Measurements from ENCODE around the gene EREG. TPM values are rescaled to one million over a fixed set of nuclear protein-coding genes. Genes with fewer than 3 reads are reported as not detected.

The EREG gene
- total and polyA plus RNA-seq, 2 donors (not counting 1 experiment from before 2014, with no cell fraction given): 0.33 TPM; not detected in 1

DNA sequence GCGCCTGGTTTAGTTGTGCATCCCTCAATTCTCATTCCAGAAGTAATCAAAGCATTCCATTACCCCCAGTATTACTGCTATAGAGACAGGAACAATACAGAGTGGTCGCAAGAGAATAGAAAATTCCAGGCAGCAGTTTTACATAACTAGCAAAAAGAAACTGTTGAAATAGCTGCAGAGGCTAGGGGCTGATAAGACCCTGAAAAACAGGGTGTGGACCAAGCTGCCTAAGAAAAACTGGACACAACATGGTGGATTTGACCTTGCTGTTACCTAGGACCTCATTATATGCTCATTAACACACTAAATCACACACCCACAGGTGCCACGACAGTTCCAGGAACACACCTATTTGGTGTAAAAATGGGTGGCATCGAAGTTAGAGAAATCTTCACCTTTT, 41.3 kb upstream of the EREG start:
- no peak for TF ChIP-seq EZH2 (IDR thresholded peaks at IDR 0.05; ENCODE audit: borderline replicate concordance, insufficient read depth, low read depth, low read length, poor library complexity, severe bottlenecking)
- TF ChIP-seq, protein P1, sequence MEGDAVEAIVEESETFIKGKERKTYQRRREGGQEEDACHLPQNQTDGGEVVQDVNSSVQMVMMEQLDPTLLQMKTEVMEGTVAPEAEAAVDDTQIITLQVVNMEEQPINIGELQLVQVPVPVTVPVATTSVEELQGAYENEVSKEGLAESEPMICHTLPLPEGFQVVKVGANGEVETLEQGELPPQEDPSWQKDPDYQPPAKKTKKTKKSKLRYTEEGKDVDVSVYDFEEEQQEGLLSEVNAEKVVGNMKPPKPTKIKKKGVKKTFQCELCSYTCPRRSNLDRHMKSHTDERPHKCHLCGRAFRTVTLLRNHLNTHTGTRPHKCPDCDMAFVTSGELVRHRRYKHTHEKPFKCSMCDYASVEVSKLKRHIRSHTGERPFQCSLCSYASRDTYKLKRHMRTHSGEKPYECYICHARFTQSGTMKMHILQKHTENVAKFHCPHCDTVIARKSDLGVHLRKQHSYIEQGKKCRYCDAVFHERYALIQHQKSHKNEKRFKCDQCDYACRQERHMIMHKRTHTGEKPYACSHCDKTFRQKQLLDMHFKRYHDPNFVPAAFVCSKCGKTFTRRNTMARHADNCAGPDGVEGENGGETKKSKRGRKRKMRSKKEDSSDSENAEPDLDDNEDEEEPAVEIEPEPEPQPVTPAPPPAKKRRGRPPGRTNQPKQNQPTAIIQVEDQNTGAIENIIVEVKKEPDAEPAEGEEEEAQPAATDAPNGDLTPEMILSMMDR (IDR thresholded peaks at IDR 0.05): no peak
- no peak for ATAC-seq (ENCODE audit: low read depth)
- Mint-ChIP-seq H3K27ac (no peak overlapping the region), H3K4me3 (no peak overlapping the region), H3K4me1 (no peaks in the 10 kb centered on the region), H3K27me3 (peaks cover 32% of the 10 kb centered on the region), H3K9me3 (ENCODE audit: insufficient read depth) (no peaks in the 10 kb centered on the region)
- no peaks in the 10 kb centered on the region for H3K36me3 ChIP-seq (replicated peaks in 1 of 2; ENCODE audit: control extremely low read depth in 1 of 2, control insufficient read depth in 1 of 2, extremely low read depth in 1 of 2, insufficient read depth in 2 of 2, low read length in 1 of 2)
- no peak overlapping the region for H3K4me2 ChIP-seq (replicated peaks; ENCODE audit: low read depth, low read length, poor library complexity, severe bottlenecking)
- WGBS (ENCODE audit: insufficient coverage): 90% methylated on average over 2 of the region's 4 CpGs
- no peaks in the 10 kb centered on the region for H3K79me2 ChIP-seq (ENCODE audit: control insufficient read depth, insufficient read depth, low read length)
- no peak for DNase-seq
- intact Hi-C loops (cut with micrococcal nuclease): no loop called here
- no peaks in the 10 kb centered on the region for H4K20me1 ChIP-seq (ENCODE audit: control insufficient read depth, insufficient read depth, low read length, poor library complexity, severe bottlenecking)
- POLR2A ChIA-PET: no interaction called here
- H3K4me3 ChIP-seq (ENCODE audit: control extremely low read depth in 1 of 5, extremely low read depth in 1 of 5, insufficient read depth in 1 of 5, low read depth in 2 of 5, low read length in 4 of 5): no peak overlapping the region
- no peaks in the 10 kb centered on the region for H3K9me3 ChIP-seq (ENCODE audit: control extremely low read depth in 1 of 3, control insufficient read depth in 2 of 3, insufficient read depth in 1 of 3, low read length in 2 of 3)
- no peak overlapping the region for H3K9ac ChIP-seq (ENCODE audit: low read length)
- no peak overlapping the region for H2AFZ ChIP-seq (ENCODE audit: insufficient read depth, low read depth, low read length, poor library complexity, severe bottlenecking)
- peaks cover 0 to 10% (median 8%) of the 10 kb centered on the region in 4 experiments for H3K27me3 ChIP-seq (replicated peaks in 1 of 4; ENCODE audit: control extremely low read depth in 1 of 4, control insufficient read depth in 3 of 4, insufficient read depth in 4 of 4, low read length in 3 of 4)
- no peak overlapping the region for H3K27ac ChIP-seq (ENCODE audit: low read length in 2 of 2)
- no peaks in the 10 kb centered on the region for H3K4me1 ChIP-seq (ENCODE audit: control insufficient read depth in 2 of 2, insufficient read depth in 2 of 2, low read length in 2 of 2)
- CTCF ChIA-PET: interaction anchor here (1.2 kb wide), 1 partner anchor 208 kb away, joined by 3 read pairs; no protein-coding TSS in a partner anchor

DNA sequence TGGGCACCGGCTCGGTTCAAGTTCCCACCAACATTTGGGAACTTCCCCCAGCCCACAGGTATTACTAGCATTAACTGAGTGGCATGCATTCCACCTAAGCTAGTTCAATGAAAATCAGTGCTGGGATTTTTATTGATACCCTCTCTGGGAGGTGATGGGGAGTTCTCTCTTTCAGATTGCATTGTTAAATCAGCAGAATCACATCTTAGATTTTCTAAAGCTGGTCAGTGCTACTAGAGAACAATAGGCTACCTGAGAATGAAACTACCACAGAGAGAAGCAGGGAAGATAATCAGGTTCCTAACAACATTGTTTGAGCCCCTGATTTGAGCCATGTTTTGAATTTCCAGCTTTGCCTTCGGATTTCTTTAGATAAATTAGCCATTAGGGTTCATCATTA, 40.7 kb upstream of the EREG start:
- no peak overlapping the region for H2AFZ ChIP-seq (ENCODE audit: insufficient read depth, low read depth, low read length, poor library complexity, severe bottlenecking)
- H3K36me3 ChIP-seq (replicated peaks in 1 of 2; ENCODE audit: control extremely low read depth in 1 of 2, control insufficient read depth in 1 of 2, extremely low read depth in 1 of 2, insufficient read depth in 2 of 2, low read length in 1 of 2): no peaks in the 10 kb centered on the region
- no CpG with 5 or more reads among the region's 3 CpGs for WGBS (ENCODE audit: insufficient coverage)
- H3K9me3 ChIP-seq (ENCODE audit: control extremely low read depth in 1 of 3, control insufficient read depth in 2 of 3, insufficient read depth in 1 of 3, low read length in 2 of 3): no peaks in the 10 kb centered on the region
- no peak overlapping the region for H3K27ac Mint-ChIP-seq
- H3K4me1 Mint-ChIP-seq: no peaks in the 10 kb centered on the region
- ChIA-PET CTCF (interaction anchor here (1.2 kb wide), 1 partner anchor 207 kb away, joined by 3 read pairs; no protein-coding TSS in a partner anchor), POLR2A (no interaction called here)
- no peak overlapping the region for H3K4me3 Mint-ChIP-seq
- no peaks in the 10 kb centered on the region for H3K9me3 Mint-ChIP-seq (ENCODE audit: insufficient read depth)
- no peak overlapping the region for H3K4me2 ChIP-seq (replicated peaks; ENCODE audit: low read depth, low read length, poor library complexity, severe bottlenecking)
- H3K4me1 ChIP-seq (ENCODE audit: control insufficient read depth in 2 of 2, insufficient read depth in 2 of 2, low read length in 2 of 2): no peaks in the 10 kb centered on the region
- intact Hi-C loops (cut with micrococcal nuclease): no loop called here
- no peaks in the 10 kb centered on the region for H3K79me2 ChIP-seq (ENCODE audit: control insufficient read depth, insufficient read depth, low read length)
- TF ChIP-seq, protein P1 (IDR thresholded peaks at IDR 0.05): no peak
- TF ChIP-seq EZH2 (IDR thresholded peaks at IDR 0.05; ENCODE audit: borderline replicate concordance, insufficient read depth, low read depth, low read length, poor library complexity, severe bottlenecking): no peak
- DNase-seq (no peak), ATAC-seq (ENCODE audit: low read depth) (no peak)
- H3K9ac ChIP-seq (ENCODE audit: low read length): no peak overlapping the region
- no peaks in the 10 kb centered on the region for H4K20me1 ChIP-seq (ENCODE audit: control insufficient read depth, insufficient read depth, low read length, poor library complexity, severe bottlenecking)
- H3K4me3 ChIP-seq (ENCODE audit: control extremely low read depth in 1 of 5, extremely low read depth in 1 of 5, insufficient read depth in 1 of 5, low read depth in 2 of 5, low read length in 4 of 5): no peak overlapping the region
- H3K27ac ChIP-seq (ENCODE audit: low read length in 2 of 2): no peak overlapping the region
- peaks cover 0 to 10% (median 8%) of the 10 kb centered on the region in 4 experiments for H3K27me3 ChIP-seq (replicated peaks in 1 of 4; ENCODE audit: control extremely low read depth in 1 of 4, control insufficient read depth in 3 of 4, insufficient read depth in 4 of 4, low read length in 3 of 4)
- H3K27me3 Mint-ChIP-seq: peaks cover 38% of the 10 kb centered on the region
